HFFc6 (cell line): ENCODE data around the gene ACTBL2. TPM values are rescaled to one million over a fixed set of nuclear protein-coding genes. Genes with fewer than 3 reads are reported as not detected.

Experiments
- DNase-seq: peaks from one replicate; pipeline ENCODE4 v3.0.0-alpha.2; 2018
- H3K27ac Mint-ChIP-seq: 2 replicates; pipeline ENCODE4 v1.8.0; 2020; ENCODE audit warnings: mild to moderate bottlenecking, mixed read lengths
- H3K27me3 Mint-ChIP-seq: 2 replicates; pipeline ENCODE4 v1.8.0; 2021; ENCODE audit warnings: mild to moderate bottlenecking, moderate library complexity, mixed read lengths; ENCODE audit not compliant: insufficient read depth
- H3K36me3 Mint-ChIP-seq: 2 replicates; pipeline ENCODE4 v1.8.0; 2021; ENCODE audit warnings: low read depth, mixed read lengths
- H3K4me1 Mint-ChIP-seq: 2 replicates; pipeline ENCODE4 v1.8.0; 2020; ENCODE audit warnings: low read depth, mixed read lengths
- H3K4me3 Mint-ChIP-seq: 2 replicates; pipeline ENCODE4 v1.8.0; 2020; ENCODE audit warnings: mild to moderate bottlenecking, moderate library complexity, mixed read lengths
- H3K9me3 Mint-ChIP-seq: 2 replicates; pipeline ENCODE4 v1.8.0; 2020; ENCODE audit warnings: mild to moderate bottlenecking, mixed read lengths
- CTCF ChIP-seq: fragments of 200-600 bp; sonication (generic); IDR thresholded peaks from 2 replicates; pipeline ENCODE4 v1.5.0; 2021; ENCODE audit warnings: antibody characterized with exemption, mild to moderate bottlenecking
- total RNA-seq, 6 experiments: library from RNA; stranded (reverse); fragmentation: NEBNext Ultra II Directional; extraction: Animal tissue kit (Norgen Biotek cat#: 25700); gene quantifications; 2 replicates in 1 of 6; 3 replicates in 5 of 6; pipeline ENCODE4 v1.2.3, GENCODE V29; 2021

Gene ACTBL2
- total RNA-seq, 6 experiments from 2014 or later, result not detected

DNA sequence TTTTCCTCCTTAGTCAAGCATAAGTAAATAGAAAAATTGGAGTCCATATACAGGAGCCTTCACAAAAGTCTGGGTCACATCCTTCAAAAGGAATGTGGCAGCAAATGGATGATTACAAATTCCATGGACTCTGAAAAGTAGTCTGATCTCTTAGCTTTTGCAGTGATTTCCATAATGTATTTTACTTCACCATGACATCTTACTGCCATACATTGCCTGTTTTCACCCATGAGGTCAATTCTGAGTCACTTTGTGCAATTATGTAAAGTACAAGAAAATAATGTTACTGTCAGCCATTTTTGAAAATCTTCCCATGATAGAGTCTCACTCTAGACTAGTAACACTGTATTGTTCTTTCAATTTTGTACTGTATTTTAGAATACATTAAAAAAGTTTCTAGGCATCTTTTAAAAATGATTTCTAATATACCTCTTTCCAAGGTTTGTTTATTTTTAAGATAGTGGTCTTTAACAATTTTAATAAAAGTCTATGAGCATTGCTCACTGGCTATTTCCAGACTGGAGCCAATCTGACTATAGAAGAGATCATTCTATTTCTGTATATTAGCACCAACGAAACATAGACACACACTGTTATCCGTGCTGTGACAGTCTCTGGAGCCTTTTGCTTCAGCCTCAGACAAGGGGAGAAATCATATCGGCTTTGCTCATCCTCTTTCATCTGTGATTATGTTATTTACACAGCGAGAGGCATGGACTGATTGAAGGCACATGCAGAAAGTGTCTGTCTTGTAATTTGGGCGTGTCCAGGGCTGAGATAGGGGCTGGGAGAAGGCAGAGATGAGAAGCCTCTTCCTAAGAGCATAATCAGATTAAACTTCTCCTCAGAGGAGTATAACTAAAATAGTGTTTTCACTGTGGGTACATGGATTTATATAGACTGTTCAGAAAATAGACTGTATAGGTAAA, 22.9 kb upstream of the ACTBL2 start:
- Mint-ChIP-seq H3K27me3 (no peaks in the 10 kb centered on the region), H3K27ac (no peak overlapping the region), H3K36me3 (no peaks in the 10 kb centered on the region), H3K4me1 (peaks cover 15% of the 10 kb centered on the region), H3K4me3 (no peak overlapping the region), H3K9me3 (no peaks in the 10 kb centered on the region)
- DNase-seq, result no peak
- no peak for TF ChIP-seq CTCF

DNA sequence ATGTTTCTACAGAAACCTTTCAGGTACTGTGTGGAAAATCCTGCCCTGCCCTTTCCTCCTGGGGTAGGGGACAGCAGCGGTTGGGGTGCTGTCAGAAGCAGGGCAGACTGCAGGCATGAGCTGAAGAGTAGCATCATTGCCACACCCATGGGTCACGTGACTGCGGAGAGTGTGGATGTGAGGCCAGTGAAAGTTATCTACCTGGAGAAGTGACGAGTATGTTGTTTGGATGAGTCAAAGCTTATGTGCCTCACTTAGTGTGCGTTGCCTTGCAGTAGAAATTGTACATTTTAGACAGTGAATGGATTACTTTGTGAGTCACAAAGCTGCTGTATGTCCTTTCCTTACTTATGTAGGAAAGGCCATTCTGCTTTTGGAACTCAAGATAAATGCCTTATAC, 21.7 kb upstream of the ACTBL2 start:
- H3K27ac Mint-ChIP-seq, result no peak overlapping the region
- no peak for DNase-seq
- peaks cover 19% of the 10 kb centered on the region for H3K4me1 Mint-ChIP-seq
- H3K9me3 Mint-ChIP-seq, result no peaks in the 10 kb centered on the region
- no peak for TF ChIP-seq CTCF
- no peak overlapping the region for H3K4me3 Mint-ChIP-seq
- H3K27me3 Mint-ChIP-seq, result no peaks in the 10 kb centered on the region
- no peaks in the 10 kb centered on the region for H3K36me3 Mint-ChIP-seq

GRCh38 chr5:57503433-57503832, 20.8 kb upstream of the ACTBL2 start:
- TF ChIP-seq CTCF, result no peak
- H3K36me3 Mint-ChIP-seq, result no peaks in the 10 kb centered on the region
- peaks cover 25% of the 10 kb centered on the region for H3K4me1 Mint-ChIP-seq
- H3K9me3 Mint-ChIP-seq, result no peaks in the 10 kb centered on the region
- no peak overlapping the region for H3K27ac Mint-ChIP-seq
- no peak overlapping the region for H3K4me3 Mint-ChIP-seq
- no peaks in the 10 kb centered on the region for H3K27me3 Mint-ChIP-seq
- no peak for DNase-seq

DNA sequence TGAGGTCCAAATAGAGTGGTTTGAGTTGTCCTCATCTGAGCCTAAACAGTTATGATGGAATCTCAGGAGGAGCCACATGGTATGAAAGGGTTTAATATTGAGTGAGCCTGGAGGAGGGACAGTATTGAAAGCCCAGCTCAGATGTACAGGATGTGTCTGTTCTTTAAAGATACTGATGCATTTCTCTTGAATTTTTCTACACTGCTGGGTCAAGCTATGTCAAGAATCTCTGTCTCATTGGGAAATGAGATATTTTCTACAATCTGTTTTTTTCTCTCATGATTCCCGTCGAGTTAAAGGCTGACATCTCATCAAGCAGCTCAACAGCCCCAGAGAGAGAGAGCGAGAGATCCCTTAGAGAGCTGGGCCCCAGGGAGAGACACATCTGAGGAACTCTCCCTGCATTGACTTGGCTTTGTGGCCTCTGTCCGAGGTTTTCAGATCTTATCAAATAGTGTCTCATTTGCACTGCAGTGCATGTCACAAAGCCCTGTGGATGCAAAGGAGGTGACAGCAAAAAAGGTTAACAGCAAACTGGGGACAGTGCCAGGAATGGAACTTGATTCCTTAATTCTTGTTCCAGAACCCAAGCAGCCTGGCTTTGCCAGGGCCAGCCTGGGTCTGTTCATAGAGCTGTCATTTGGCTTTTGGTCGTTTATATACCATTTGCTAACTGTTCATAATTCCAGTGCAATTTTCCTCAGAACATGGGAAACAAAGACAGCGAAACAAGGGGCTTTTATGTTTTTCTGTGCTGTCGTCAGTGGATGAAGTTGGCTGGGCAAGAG, 19.0 kb upstream of the ACTBL2 start:
- peaks cover 25% of the 10 kb centered on the region for H3K4me1 Mint-ChIP-seq
- no peak for DNase-seq
- H3K36me3 Mint-ChIP-seq, result no peaks in the 10 kb centered on the region
- TF ChIP-seq CTCF, result no peak
- H3K27ac Mint-ChIP-seq, result no peak overlapping the region
- H3K9me3 Mint-ChIP-seq, result no peaks in the 10 kb centered on the region
- H3K27me3 Mint-ChIP-seq, result no peaks in the 10 kb centered on the region
- no peak overlapping the region for H3K4me3 Mint-ChIP-seq

DNA sequence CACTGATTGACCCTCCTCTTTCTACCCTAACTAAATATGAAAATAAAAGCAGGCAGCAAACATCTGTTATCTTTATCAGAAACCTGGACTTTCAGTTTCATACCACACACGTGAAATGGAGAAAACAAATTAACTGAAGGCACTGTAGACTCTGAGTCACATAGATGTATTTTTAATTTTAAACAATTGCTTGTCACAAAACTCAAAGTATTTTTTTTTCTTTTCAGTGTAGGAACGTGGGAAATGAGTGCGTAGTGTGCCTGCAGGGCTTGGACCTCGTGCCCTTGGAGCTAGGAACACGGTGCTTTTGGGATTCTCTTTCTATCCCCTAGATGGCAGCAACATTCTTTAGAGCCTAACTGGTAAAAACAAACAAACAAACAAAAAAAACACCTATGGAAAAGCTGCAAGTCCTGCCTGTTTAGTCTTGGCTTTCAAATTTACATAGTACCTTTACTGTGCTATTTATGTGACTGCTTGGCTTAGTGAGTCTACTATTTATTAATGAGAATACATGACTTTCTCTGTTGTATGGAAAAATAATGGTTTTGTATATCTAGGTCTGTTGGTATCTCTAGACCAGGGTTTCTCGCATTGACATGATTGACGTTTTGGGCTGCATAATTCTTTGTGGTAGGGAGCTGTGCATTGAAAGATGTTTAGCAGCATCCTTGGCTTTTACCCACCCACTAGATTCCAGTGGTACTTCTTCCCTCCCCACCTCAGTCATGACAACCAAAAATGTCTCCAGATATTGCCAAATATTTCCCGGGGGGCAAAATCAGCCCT, 16.8 kb upstream of the ACTBL2 start:
- H3K4me3 Mint-ChIP-seq, result peak overlapping the region; percentile 77
- no peaks in the 10 kb centered on the region for H3K36me3 Mint-ChIP-seq
- peak; percentile 38 for DNase-seq
- peaks cover 37% of the 10 kb centered on the region for H3K4me1 Mint-ChIP-seq
- H3K27me3 Mint-ChIP-seq, result no peaks in the 10 kb centered on the region
- no peaks in the 10 kb centered on the region for H3K9me3 Mint-ChIP-seq
- 0 out of 2 replicates have a peak overlapping the region, but pooled peaks have one; percentile 45 for H3K27ac Mint-ChIP-seq
- TF ChIP-seq CTCF, result peak; percentile 87
